HEK293 (cell line): ENCODE measurements around the gene CNOT9.

Source experiments
- CTCF ChIA-PET: fragments of 350-600 bp; formaldehyde crosslinking; extraction: SDS; loops from one replicate; lab custom pipeline; 2021; ENCODE audit warnings: antibody characterized with exemption; lab: Yijun Ruan, JAX
- POLR2A ChIA-PET: fragments of 300-600 bp; formaldehyde crosslinking; extraction: SDS; loops from one replicate; lab custom pipeline; 2020; ENCODE audit warnings: antibody characterized with exemption, inconsistent platforms; lab: Yijun Ruan, JAX
- H3K27ac ChIP-seq: fragments of 200-500 bp; sonication (Bioruptor generic); 2 replicates; pipeline ENCODE4 v1.5.1; 2014; ENCODE audit warnings: low read depth, low read length, control low read depth, inconsistent platforms; ENCODE audit errors: extremely low read depth
- H3K36me3 ChIP-seq, 2 experiments: fragments of 200-500 bp in 1 of 2; sonication (Bioruptor generic) in 1 of 2; 1 replicate in 1 of 2; 2 replicates in 1 of 2; pipeline ENCODE4 v1.5.1; 2014 to 2017; ENCODE audit warnings: inconsistent platforms in 2 of 2, low read length in 2 of 2; ENCODE audit not compliant: control insufficient read depth in 2 of 2, insufficient read depth in 1 of 2
- H3K4me1 ChIP-seq: fragments of 200-500 bp; sonication (Bioruptor generic); 2 replicates; pipeline ENCODE4 v1.5.1; 2014; ENCODE audit warnings: mild to moderate bottlenecking, low read length, inconsistent platforms; ENCODE audit not compliant: control insufficient read depth, insufficient read depth
- H3K4me3 ChIP-seq: 2 replicates; pipeline ENCODE4 v1.5.1; 2011; ENCODE audit warnings: low read depth, mild to moderate bottlenecking, control low read depth, low read length, moderate library complexity
- H3K9me3 ChIP-seq: fragments of 200-500 bp; sonication (Bioruptor generic); 2 replicates; pipeline ENCODE4 v1.5.1; 2014; ENCODE audit warnings: low read depth, low read length, inconsistent platforms; ENCODE audit not compliant: control insufficient read depth, insufficient read depth
- CTCF ChIP-seq: fragments of 450-650 bp; formaldehyde crosslinking; IDR thresholded peaks from 2 replicates; pipeline ENCODE4 v1.5.1; 2016; ENCODE audit warnings: missing biosample characterization, missing genetic modification characterization
- EGR2 ChIP-seq: fragments of 450-650 bp; formaldehyde crosslinking; IDR thresholded peaks from 2 replicates; pipeline ENCODE4 v1.5.1; 2016; ENCODE audit warnings: low read depth, missing biosample characterization, missing genetic modification characterization
- HOXA7 ChIP-seq: sonication (generic); formaldehyde crosslinking; IDR thresholded peaks from 2 replicates; pipeline ENCODE4 v1.8.1; 2022; ENCODE audit warnings: missing genetic modification reagents, borderline replicate concordance
- HOXD13 ChIP-seq: sonication (generic); formaldehyde crosslinking; IDR thresholded peaks from 2 replicates; pipeline ENCODE4 v1.8.0; 2022; ENCODE audit warnings: missing genetic modification reagents, borderline replicate concordance
- INSM2 ChIP-seq: fragments of 450-650 bp; formaldehyde crosslinking; IDR thresholded peaks from 2 replicates; pipeline ENCODE4 v1.5.1; 2016; ENCODE audit warnings: missing biosample characterization, missing genetic modification characterization
- MYNN ChIP-seq: fragments of 450-650 bp; formaldehyde crosslinking; IDR thresholded peaks from 2 replicates; pipeline ENCODE4 v1.5.1; 2016; ENCODE audit warnings: missing biosample characterization, missing genetic modification characterization, borderline replicate concordance
- OVOL3 ChIP-seq: fragments of 450-650 bp; formaldehyde crosslinking; IDR thresholded peaks from 2 replicates; pipeline ENCODE4 v1.5.1; 2016; ENCODE audit warnings: missing biosample characterization, missing genetic modification characterization
- TCF7L2 ChIP-seq: IDR thresholded peaks from 2 replicates; pipeline ENCODE4 v1.6.1; 2011; ENCODE audit warnings: low read depth, mild to moderate bottlenecking, inconsistent platforms, low read length, moderate library complexity, borderline replicate concordance
- ZBTB11 ChIP-seq: fragments of 450-650 bp; formaldehyde crosslinking; conservative IDR thresholded peaks from 2 replicates; pipeline ENCODE4 v1.5.1; 2016; ENCODE audit warnings: low read depth, missing biosample characterization, missing genetic modification characterization
- ZBTB44 ChIP-seq: fragments of 450-650 bp; IDR thresholded peaks from 2 replicates; pipeline ENCODE4 v1.5.1; 2018; ENCODE audit warnings: missing biosample characterization, mild to moderate bottlenecking, missing genetic modification characterization
- ZNF155 ChIP-seq: fragments of 450-650 bp; formaldehyde crosslinking; IDR thresholded peaks from 2 replicates; pipeline ENCODE4 v1.5.1; 2016; ENCODE audit warnings: missing biosample characterization, missing genetic modification characterization
- ZNF174 ChIP-seq: fragments of 450-650 bp; formaldehyde crosslinking; IDR thresholded peaks from 2 replicates; pipeline ENCODE4 v1.5.0; 2017; ENCODE audit warnings: missing biosample characterization, mild to moderate bottlenecking, missing genetic modification characterization
- ZNF2 ChIP-seq: fragments of 450-650 bp; formaldehyde crosslinking; IDR thresholded peaks from 2 replicates; pipeline ENCODE4 v1.5.1; 2016; ENCODE audit warnings: missing biosample characterization, missing genetic modification characterization
- ZNF37A ChIP-seq: fragments of 450-650 bp; IDR thresholded peaks from 2 replicates; pipeline ENCODE4 v1.5.1; 2018; ENCODE audit warnings: missing biosample characterization, missing genetic modification characterization
- ZNF391 ChIP-seq: fragments of 450-650 bp; formaldehyde crosslinking; IDR thresholded peaks from 2 replicates; pipeline ENCODE4 v1.5.1; 2016; ENCODE audit warnings: low read depth, missing biosample characterization, missing genetic modification characterization, borderline replicate concordance
- ZNF404 ChIP-seq: fragments of 450-650 bp; formaldehyde crosslinking; IDR thresholded peaks from 2 replicates; pipeline ENCODE4 v1.5.1; 2017; ENCODE audit warnings: missing biosample characterization, missing genetic modification characterization
- ZNF501 ChIP-seq: fragments of 450-650 bp; formaldehyde crosslinking; IDR thresholded peaks from 2 replicates; pipeline ENCODE4 v1.5.1; 2016; ENCODE audit warnings: missing biosample characterization, missing genetic modification characterization
- ZNF558 ChIP-seq: fragments of 450-650 bp; formaldehyde crosslinking; IDR thresholded peaks from 2 replicates; pipeline ENCODE4 v1.5.1; 2016; ENCODE audit warnings: missing biosample characterization, missing genetic modification characterization
- ZNF571 ChIP-seq: fragments of 450-650 bp; formaldehyde crosslinking; IDR thresholded peaks from 2 replicates; pipeline ENCODE4 v1.5.0; 2017; ENCODE audit warnings: missing biosample characterization, missing genetic modification characterization
- ZNF585B ChIP-seq: fragments of 450-650 bp; formaldehyde crosslinking; IDR thresholded peaks from 2 replicates; pipeline ENCODE4 v1.5.1; 2016; ENCODE audit warnings: missing biosample characterization, missing genetic modification characterization
- ZNF610 ChIP-seq: fragments of 450-650 bp; formaldehyde crosslinking; IDR thresholded peaks from 2 replicates; pipeline ENCODE4 v1.5.1; 2016; ENCODE audit warnings: missing biosample characterization, missing genetic modification characterization, borderline replicate concordance
- ZNF621 ChIP-seq: fragments of 450-650 bp; formaldehyde crosslinking; IDR thresholded peaks from 2 replicates; pipeline ENCODE4 v1.5.1; 2017; ENCODE audit warnings: missing biosample characterization, missing genetic modification characterization
- ZNF660 ChIP-seq: fragments of 450-650 bp; IDR thresholded peaks from 2 replicates; pipeline ENCODE4 v1.5.1; 2018; ENCODE audit warnings: missing biosample characterization, mild to moderate bottlenecking, missing genetic modification characterization
- ZNF747 ChIP-seq: fragments of 450-650 bp; formaldehyde crosslinking; IDR thresholded peaks from 2 replicates; pipeline ENCODE4 v1.5.1; 2016; ENCODE audit warnings: missing biosample characterization, missing genetic modification characterization
- ZNF76 ChIP-seq: fragments of 450-650 bp; formaldehyde crosslinking; IDR thresholded peaks from 2 replicates; pipeline ENCODE4; 2016; ENCODE audit warnings: low read depth, missing biosample characterization, missing genetic modification characterization, borderline replicate concordance
- ZNF837 ChIP-seq: fragments of 450-650 bp; formaldehyde crosslinking; IDR thresholded peaks from 2 replicates; pipeline ENCODE4 v1.5.1; 2016; ENCODE audit warnings: missing biosample characterization, missing genetic modification characterization
- ZSCAN18 ChIP-seq: fragments of 450-650 bp; formaldehyde crosslinking; IDR thresholded peaks from 2 replicates; pipeline ENCODE4 v1.5.1; 2016; ENCODE audit warnings: missing biosample characterization, missing genetic modification characterization
- ZSCAN30 ChIP-seq: fragments of 450-650 bp; IDR thresholded peaks from 2 replicates; pipeline ENCODE4 v1.5.1; 2018; ENCODE audit warnings: missing biosample characterization, mild to moderate bottlenecking, missing genetic modification characterization, moderate library complexity

CNOT9 gene

GRCh38 chr2:218546012-218546411 lies 22.6 kb upstream of the CNOT9 start:
- CTCF ChIA-PET: interaction anchor here (0.6 kb wide), 1 partner anchor 62 kb away, joined by 3 read pairs; no protein-coding TSS in a partner anchor
- peaks cover 70 to 81% of the 10 kb centered on the region in 2 experiments for H3K36me3 ChIP-seq
- no peaks in the 10 kb centered on the region for H3K4me1 ChIP-seq
- TF ChIP-seq CTCF (tag by site-specific recombination) (no peak), EGR2 (tag by site-specific recombination) (no peak), HOXA7 (CRISPR knock-in tag) (no peak), ZNF747 (tag by site-specific recombination) (no peak), ZNF610 (no peak), TCF7L2 (no peak), OVOL3 (tag by site-specific recombination) (no peak), MYNN (tag by site-specific recombination) (no peak), ZNF174 (no peak), ZNF37A (tag by site-specific recombination) (no peak), INSM2 (tag by site-specific recombination) (no peak), ZNF585B (tag by site-specific recombination) (no peak), ZNF404 (tag by site-specific recombination) (no peak), ZNF155 (tag by site-specific recombination) (no peak), ZNF837 (tag by site-specific recombination) (no peak), ZNF501 (tag by site-specific recombination) (no peak), ZNF621 (tag by site-specific recombination) (no peak), ZNF76 (no peak)
- POLR2A ChIA-PET: no interaction called here
- H3K9me3 ChIP-seq: no peaks in the 10 kb centered on the region
- H3K4me3 ChIP-seq: no peak overlapping the region
- no peak overlapping the region for H3K27ac ChIP-seq

GRCh38 chr2:218547511-218547910 lies 21.1 kb upstream of the CNOT9 start:
- no peak overlapping the region for H3K4me3 ChIP-seq
- ChIA-PET POLR2A (no interaction called here), CTCF (interaction anchor here (0.6 to 1.4 kb wide), 3 partner anchors 16 to 275 kb away, joined by 3 read pairs; no protein-coding TSS in a partner anchor)
- H3K4me1 ChIP-seq: no peaks in the 10 kb centered on the region
- no peak overlapping the region for H3K27ac ChIP-seq
- H3K36me3 ChIP-seq: peaks cover 67 to 80% of the 10 kb centered on the region in 2 experiments
- H3K9me3 ChIP-seq: no peaks in the 10 kb centered on the region
- TF ChIP-seq ZBTB11 (tag by site-specific recombination) (no peak), EGR2 (tag by site-specific recombination) (no peak), ZSCAN30 (tag by site-specific recombination) (no peak), ZNF571 (no peak), ZNF391 (tag by site-specific recombination) (no peak), ZNF2 (tag by site-specific recombination) (no peak), ZBTB44 (tag by site-specific recombination) (no peak), ZNF155 (tag by site-specific recombination) (no peak), ZNF558 (tag by site-specific recombination) (no peak), ZSCAN18 (no peak), HOXD13 (CRISPR knock-in tag) (no peak), ZNF660 (no peak)
